ENCODE data around the gene ZNF133. TPM values are rescaled to one million over a fixed set of nuclear protein-coding genes. Genes with fewer than 3 reads are reported as not detected.

ZNF133 gene
- total and polyA plus RNA-seq, 8 donors = 10.4 to 38.3 (median 31.8) TPM

DNA sequence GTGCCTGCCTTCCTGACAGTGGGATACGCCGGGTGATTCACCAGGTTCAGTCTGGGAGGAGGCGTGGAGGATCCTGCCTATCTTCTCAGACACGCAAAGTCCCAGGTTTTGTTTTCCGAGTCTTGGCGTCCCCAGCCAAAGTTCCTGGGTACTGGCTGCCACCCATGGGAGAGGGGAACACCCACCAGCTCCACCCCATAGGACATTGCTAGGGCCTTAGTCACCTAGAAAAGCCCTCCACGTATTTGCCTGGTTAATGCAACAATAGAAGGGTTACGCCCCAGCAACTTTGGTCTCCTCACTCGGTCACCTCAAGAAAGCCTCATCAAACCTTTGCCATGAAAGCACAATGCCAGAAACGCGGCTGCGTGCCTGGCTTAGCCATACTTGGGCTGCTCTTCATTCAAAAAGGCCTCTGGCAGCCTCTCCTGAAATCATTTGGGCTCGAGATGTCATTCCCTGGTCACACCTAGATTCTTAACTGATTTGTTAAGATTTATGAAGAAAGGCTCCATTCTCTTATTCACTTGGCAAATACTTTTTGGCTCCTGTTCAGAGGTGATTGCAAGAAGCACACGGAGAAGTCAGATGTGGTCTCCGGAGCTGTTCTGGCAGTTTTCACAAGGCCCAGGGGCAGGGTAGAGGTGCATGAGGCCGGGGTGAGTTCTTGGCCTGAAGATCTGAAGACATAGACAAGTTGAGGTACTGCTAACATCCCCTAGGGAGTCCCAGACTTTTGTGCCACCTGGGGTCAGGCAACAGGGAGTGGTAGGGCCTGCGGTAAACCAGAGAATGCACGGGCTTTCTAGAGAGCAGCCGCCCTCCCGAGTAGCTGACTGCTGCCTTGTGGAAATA lies 35.5 kb upstream of the ZNF133 start:
- H3K9me3 ChIP-seq = no peaks in the 10 kb centered on the region
- intact Hi-C loops (cut with DNase I) = no loop called here
- peaks cover 0 to 3% of the 10 kb centered on the region in 2 donors for H3K4me1 ChIP-seq
- TF ChIP-seq CTCF (IDR thresholded peaks at IDR 0.05) = no peak
- H3K36me3 ChIP-seq = no peaks in the 10 kb centered on the region
- no peaks in the 10 kb centered on the region for H3K27me3 ChIP-seq
- H3K4me3 ChIP-seq = no peak overlapping the region
- DNase-seq (peak in 1 of 4 donors; percentile 35), ATAC-seq (peak; percentile 78)
- H3K27ac ChIP-seq = peak overlapping the region; percentile 8 to 60

DNA sequence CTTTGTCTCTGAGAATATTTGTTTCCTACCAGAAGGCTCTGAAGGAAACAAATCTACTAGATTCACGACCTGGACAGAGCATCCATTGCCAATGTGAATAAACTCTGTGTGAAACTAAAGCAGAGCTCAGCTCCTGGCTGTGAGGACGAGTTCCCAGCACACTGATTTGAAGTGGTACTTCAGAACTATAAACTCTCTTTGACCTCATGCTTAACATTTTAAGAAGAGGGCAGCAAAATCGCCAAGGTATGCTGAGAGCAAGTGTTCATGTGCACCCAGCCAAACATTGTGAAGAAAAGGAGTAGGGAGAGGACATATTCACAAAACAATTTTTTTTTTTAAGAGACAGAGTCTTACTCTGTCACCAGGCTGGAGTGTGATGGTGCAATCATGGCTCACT lies 33.7 kb upstream of the ZNF133 start:
- Histone ChIP-seq H3K27me3 (no peaks in the 10 kb centered on the region), H3K4me3 (no peak overlapping the region), H3K36me3 (no peaks in the 10 kb centered on the region), H3K9me3 (no peaks in the 10 kb centered on the region), H3K27ac (peak overlapping the region in 1 of 2 donors; percentile 30), H3K4me1 (peaks cover 0 to 3% of the 10 kb centered on the region in 2 donors)
- peak in 1 of 4 donors; percentile 54 for DNase-seq
- ATAC-seq = peak; percentile 80
- intact Hi-C loops (cut with DNase I) = no loop called here
- no peak for TF ChIP-seq CTCF (IDR thresholded peaks at IDR 0.05)

GRCh38 chr20:18255526-18255925 lies 32.8 kb upstream of the ZNF133 start:
- no peak for TF ChIP-seq CTCF (IDR thresholded peaks at IDR 0.05)
- no peaks in the 10 kb centered on the region for H3K27me3 ChIP-seq
- H3K27ac ChIP-seq = no peak overlapping the region
- no peaks in the 10 kb centered on the region for H3K36me3 ChIP-seq
- intact Hi-C loops (cut with DNase I) = no loop called here
- H3K4me1 ChIP-seq = peaks cover 0 to 3% of the 10 kb centered on the region in 2 donors
- DNase-seq = no peak
- no peak overlapping the region for H3K4me3 ChIP-seq
- no peaks in the 10 kb centered on the region for H3K9me3 ChIP-seq
- ATAC-seq = no peak

DNA sequence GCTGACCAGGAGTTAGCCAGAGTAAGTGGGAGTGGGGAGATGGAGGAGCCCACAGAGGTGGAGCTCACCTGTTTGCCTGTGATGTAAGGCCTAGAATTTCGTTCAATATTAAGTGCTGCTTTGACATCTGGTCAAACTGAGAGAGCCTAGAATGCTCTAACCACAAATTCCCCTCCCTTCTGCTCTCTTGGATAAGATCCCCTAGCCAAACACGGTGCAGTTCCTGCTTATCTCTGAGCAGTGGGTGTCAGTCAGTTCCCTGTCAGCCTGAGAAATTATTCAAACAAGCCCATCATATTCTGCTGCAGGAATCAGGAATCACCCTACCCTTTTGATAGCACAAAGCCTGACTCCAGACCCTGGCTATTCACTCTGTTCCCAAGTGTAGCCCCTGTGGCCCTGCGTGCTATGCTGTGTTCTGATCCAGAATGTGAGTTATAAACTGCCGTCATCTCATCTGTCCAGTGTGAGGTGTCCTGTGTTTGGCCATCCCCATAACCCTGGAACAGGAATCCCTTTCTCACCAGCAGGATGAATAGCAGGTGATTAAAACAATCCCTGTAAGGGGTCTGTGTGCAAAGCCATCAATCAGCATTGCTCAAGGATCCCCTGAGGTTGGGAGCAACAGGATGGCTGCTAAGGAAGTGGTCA lies 31.8 kb upstream of the ZNF133 start:
- Histone ChIP-seq H3K4me1 (peaks cover 0 to 3% of the 10 kb centered on the region in 2 donors), H3K9me3 (no peaks in the 10 kb centered on the region), H3K27ac (no peak overlapping the region), H3K36me3 (no peaks in the 10 kb centered on the region), H3K4me3 (no peak overlapping the region), H3K27me3 (no peaks in the 10 kb centered on the region)
- no peak for ATAC-seq
- intact Hi-C loops (cut with DNase I) = no loop called here
- DNase-seq = no peak
- no peak for TF ChIP-seq CTCF (IDR thresholded peaks at IDR 0.05)

- peaks cover 0 to 3% of the 10 kb centered on the region in 2 donors for H3K4me1 ChIP-seq
- H3K27me3 ChIP-seq = no peaks in the 10 kb centered on the region
- DNase-seq = no peak
- no peak for TF ChIP-seq CTCF (IDR thresholded peaks at IDR 0.05)
- no peak overlapping the region for H3K4me3 ChIP-seq
- H3K36me3 ChIP-seq = no peaks in the 10 kb centered on the region
- no peak for ATAC-seq
- intact Hi-C loops (cut with DNase I) = no loop called here
- no peaks in the 10 kb centered on the region for H3K9me3 ChIP-seq
- no peak overlapping the region for H3K27ac ChIP-seq
These were observed 30.0 kb upstream of the ZNF133 start for GRCh38 chr20:18258126-18258860.
